Measurements from ENCODE around the gene MEGF11.
"Not testable (repeated sequence)": the region's sequence is repeated elsewhere in the genome, so short reads cannot be mapped to it uniquely, and the experiment has no call there.

MEGF11 gene

GRCh38 chr15:66019826-66020398 lies 233.6 kb downstream of the MEGF11 start:
- DNase-seq = no peak

GRCh38 chr15:66019368-66019767 lies 234.2 kb downstream of the MEGF11 start:
- no peak for DNase-seq

GRCh38 chr15:66018488-66018797 lies 235.1 kb downstream of the MEGF11 start:
- no peak for DNase-seq

GRCh38 chr15:66017792-66018487 lies 235.6 kb downstream of the MEGF11 start:
- DNase-seq = no peak

- no peak for DNase-seq
Measured at GRCh38 chr15:66017000-66017399, 236.6 kb downstream of the MEGF11 start.

GRCh38 chr15:66016199-66016598 lies 237.4 kb downstream of the MEGF11 start:
- no peak for DNase-seq

GRCh38 chr15:66014635-66015182 lies 238.8 kb downstream of the MEGF11 start:
- DNase-seq = no peak

- no peak for DNase-seq
Measured at GRCh38 chr15:66014022-66014421, 239.5 kb downstream of the MEGF11 start.

- DNase-seq = no peak
Measured at GRCh38 chr15:66008940-66009562, 244.5 kb downstream of the MEGF11 start.

GRCh38 chr15:66007663-66008262 lies 245.8 kb downstream of the MEGF11 start:
- no peak for DNase-seq

- no peak for DNase-seq
Measured at GRCh38 chr15:66006986-66007385, 246.6 kb downstream of the MEGF11 start.

- DNase-seq = no peak
Measured at GRCh38 chr15:66004618-66005262, 248.8 kb downstream of the MEGF11 start.

- DNase-seq = not testable (repeated sequence)
Measured at GRCh38 chr15:66003129-66003528, 250.4 kb downstream of the MEGF11 start.

GRCh38 chr15:66001717-66002426 lies 251.7 kb downstream of the MEGF11 start:
- DNase-seq = no peak

- DNase-seq = no peak
Measured at GRCh38 chr15:66001042-66001441, 252.5 kb downstream of the MEGF11 start.

GRCh38 chr15:65998486-65998885 lies 255.1 kb downstream of the MEGF11 start:
- DNase-seq = no peak

- no peak for DNase-seq
Measured at GRCh38 chr15:65996901-65997300, 256.6 kb downstream of the MEGF11 start.

GRCh38 chr15:65994832-65995231 lies 258.7 kb downstream of the MEGF11 start:
- no peak for DNase-seq

GRCh38 chr15:65993762-65994161 lies 259.8 kb downstream of the MEGF11 start:
- DNase-seq = no peak

GRCh38 chr15:65993236-65993635 lies 260.3 kb downstream of the MEGF11 start:
- DNase-seq = no peak

- DNase-seq = peak; percentile 60
Measured at GRCh38 chr15:65991721-65992483, 261.6 kb downstream of the MEGF11 start.
